GM18498 (cell line): ENCODE results near the gene CDHR3.
"Not testable (repeated sequence)": the region's sequence is repeated elsewhere in the genome, so short reads cannot be mapped to it uniquely, and the experiment has no call there.

Experiments used
- ATAC-seq: cut with Tn5 transposase; IDR thresholded peaks from one replicate; pipeline ENCODE4 v1.9.1; 2021; ENCODE audit warnings: mild to moderate bottlenecking, moderate library complexity; ENCODE audit not compliant: unreplicated experiment

Gene CDHR3

DNA sequence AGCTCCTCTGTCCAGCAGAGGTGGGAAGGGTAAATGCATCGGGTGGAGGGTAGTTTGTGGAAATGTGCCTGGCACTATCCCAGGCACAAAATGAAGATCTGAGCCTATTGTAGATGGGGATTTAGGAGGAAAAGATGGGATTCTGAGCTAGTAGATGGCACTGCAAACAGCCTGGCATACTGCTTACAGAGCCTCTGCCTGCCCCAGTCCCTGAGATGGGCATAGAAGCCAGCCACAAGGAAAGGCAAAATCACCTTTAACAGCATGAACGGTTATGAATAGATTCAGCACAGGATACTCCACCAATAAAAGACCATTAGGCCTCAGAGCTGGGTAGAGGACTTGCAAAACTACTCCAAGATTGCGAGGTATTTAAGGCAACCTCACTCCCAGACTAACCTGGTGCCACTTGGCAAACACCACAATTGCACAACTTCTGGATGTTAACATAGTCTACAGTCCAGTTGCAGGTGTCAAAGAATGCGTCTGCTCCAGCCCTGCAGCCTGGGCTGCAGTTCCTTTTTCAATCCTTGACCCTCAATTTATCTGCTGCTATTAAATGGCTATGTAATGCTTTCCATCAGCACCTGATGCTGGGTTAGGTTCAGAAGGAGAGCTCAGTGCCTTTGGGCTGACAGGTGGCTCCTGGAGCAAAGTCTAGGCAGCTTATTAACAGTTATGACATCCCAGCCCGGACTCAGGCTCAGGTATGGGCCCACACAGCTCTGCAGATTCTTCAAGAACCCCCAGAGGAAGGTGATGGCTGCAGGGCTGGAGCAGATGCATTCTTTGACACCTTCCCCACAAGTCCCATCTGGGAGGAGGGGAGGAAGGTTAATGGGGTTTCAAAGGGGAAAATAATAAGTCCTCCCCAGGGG, 34.0 kb downstream of the CDHR3 start:
- ATAC-seq = no peak

DNA sequence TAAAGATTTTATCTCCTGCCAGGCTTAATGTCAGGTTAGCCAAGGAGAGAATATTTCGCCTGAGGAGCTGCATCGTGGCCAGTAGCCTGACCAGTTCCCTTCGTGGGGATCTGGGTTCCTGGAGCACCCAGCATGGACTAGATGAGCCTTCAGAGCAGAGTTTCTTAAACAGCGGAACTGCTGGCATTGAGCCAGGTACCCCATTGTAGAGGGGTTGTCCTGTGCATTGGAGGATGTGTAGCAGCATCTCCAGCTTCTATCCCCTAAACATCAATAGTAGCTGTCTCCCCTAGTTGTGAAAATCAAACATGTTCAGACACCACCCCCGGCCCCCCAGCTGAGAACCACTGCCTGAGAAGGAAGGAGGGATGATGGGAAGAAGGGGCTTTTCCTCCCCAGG, 36.2 kb downstream of the CDHR3 start:
- ATAC-seq = no peak

DNA sequence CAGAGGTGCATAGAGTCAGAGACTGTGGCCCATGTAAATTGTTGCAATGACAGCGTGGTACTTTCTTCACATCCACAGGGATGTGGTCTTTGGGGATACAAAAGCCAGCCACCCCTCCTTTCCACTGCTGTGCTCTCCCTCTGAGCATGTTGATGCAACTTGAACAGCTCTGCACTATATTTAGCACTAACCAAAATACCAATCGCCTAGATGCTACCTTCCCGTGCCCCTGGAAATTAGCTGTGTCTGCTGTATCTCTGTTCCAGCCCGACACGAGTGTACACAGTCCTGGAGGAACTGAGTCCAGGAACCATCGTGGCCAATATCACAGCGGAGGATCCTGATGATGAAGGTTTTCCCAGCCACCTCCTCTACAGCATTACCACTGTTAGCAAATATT, 38.1 kb downstream of the CDHR3 start:
- ATAC-seq = no peak

DNA sequence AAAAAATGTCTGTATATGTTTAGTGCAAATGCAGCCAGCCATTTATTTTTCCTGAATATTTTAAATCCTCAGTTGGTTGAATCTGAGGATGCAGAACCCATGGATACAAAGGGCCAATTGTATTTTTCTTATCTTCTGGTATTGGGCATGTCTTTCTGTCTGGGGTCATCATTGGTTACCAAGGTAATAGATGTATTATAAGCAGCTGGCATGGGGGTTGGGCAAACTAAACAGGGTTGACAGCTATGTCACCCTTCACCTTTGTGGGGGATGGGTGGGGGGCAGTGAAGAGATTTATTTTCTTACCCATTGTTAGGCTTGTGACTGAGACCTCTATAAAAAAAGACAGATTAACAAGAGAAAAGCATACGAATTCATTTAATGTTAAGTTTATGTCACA, 38.8 kb downstream of the CDHR3 start:
- ATAC-seq = no peak

DNA sequence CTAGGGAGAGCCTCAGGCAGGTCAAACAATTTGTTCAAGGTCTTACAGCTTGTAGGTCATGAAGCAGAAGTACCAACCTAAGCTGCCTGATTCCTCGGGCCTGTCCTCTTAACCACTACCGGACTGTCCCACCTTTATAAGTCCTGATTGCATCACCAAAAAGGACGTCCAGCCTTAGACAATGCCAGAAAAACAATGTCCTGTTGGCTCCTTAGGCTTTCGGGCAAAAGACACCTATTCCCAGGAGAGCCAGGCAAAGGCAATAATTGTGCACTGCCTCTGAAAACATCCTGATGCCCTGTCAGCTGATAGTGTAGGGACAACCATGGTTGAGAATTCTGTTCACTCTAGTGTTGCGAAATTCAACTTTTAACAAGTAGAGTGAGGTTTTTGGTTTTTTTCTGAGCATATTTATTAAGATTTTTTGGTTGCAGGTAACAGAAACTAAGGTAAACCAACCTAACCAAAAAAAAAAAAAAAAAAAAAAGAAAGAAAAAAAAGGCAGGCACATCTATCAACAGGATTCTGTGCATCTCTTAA, 40.5 kb downstream of the CDHR3 start:
- no peak for ATAC-seq

DNA sequence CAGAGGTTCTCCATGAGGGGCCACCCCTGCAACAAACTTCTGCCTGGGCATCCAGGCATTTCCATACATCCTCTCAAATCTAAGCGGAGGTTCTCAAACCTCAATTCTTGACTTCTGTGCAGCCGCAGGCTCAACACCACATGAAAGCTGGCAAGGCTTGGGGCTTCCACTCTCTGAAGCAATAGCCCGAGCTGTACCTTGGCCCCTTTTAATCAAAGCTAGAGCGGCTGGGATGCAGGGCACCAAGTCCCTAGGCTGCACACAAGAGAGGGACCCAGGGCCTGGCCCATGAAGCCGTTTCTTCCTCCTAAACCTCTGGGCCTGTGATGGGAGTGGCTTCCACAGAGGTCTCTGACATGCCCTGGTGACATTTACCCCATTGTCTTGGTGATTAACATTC, 43.8 kb downstream of the CDHR3 start:
- no peak for ATAC-seq

DNA sequence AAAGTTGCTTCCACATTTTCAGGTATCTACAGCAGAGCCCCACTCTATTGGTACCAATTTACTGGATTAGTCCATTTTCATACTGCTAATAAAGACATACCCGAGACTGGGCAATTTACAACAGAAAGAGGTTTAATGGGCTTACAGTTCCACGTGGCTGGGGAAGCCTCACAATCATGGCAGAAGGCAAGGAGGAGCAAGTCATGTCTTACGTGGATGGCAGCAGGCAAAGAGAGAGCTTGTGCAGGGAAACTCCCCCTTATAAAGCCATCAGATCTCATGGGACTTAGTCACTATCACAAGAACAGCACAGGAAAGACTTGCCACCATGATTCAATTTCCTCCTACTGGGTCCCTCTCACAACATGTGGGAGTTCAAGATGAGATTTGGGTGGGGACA, 44.7 kb downstream of the CDHR3 start:
- not testable (repeated sequence) for ATAC-seq

DNA sequence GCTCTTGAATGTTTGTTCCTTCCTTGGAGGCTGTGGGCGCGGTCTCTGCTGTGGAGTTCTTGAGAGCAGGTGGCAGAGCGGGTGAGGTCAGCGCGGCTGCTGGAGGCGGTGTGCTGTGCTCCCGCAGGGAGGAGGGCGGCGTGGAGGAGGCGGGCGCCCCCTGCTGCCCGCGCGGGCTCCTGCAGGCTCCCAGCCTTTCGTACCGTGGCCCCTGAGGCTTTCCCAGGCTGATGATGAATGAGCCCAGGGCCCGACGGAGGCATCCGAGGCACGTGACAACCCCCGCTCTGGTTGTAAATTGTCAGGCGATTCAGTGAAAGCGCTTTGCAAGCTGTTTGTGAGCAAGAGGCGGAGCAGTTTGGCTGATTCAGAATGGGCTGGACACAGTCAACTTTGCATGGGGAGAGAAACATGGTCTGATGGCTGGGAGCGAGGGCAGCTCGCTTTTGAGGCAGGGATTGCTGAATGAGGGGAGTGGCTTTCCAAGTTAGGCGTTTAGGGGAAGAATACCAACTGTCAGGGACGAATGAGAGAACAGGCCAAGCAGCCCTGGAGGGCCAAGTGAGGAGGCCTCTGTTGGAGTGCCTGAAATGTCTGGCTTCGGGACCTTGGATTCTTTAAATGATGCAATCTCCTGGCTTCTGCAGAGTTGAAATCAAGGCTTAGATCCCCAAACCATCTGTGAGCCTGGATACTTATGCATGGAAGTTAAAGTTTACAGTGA, 46.6 kb downstream of the CDHR3 start:
- ATAC-seq = peak; percentile 92

DNA sequence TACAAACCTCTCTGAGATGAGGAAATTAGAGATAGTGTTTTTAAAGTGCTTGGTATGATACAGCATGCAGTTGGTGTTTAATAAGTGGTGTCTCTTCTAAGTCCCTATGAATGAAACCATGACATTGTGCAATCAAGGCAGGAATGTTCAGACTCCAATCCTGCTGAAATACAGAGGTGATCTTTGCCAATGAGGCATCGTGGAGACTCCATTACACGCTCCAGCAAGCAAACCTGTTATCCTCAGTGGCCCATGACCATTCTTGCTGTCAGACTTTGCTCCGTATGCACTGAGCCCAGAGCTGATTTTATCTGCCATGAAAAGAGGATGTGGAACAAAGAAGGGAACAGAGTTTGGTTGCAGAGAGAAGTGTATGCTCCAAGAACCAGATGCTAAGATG, 47.3 kb downstream of the CDHR3 start:
- ATAC-seq = no peak

DNA sequence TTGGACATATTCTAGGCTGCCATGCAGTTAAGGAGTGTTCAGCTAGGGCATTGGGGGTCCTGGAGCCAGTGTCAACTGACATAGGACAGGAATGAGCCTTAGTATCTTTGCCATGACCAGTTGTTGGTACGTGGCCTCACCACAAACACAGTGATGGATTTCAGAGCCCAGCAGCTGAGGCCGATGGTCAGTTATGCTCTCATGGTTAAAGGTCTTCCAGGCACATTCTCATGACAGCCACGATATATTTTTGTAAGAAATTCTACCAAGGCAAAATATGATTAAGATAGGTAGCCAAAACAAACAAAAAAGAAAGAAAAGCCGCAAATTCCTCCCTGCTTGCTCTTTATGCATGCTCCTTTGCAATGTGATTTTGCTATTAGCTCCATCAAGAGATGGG, 47.8 kb downstream of the CDHR3 start:
- no peak for ATAC-seq

DNA sequence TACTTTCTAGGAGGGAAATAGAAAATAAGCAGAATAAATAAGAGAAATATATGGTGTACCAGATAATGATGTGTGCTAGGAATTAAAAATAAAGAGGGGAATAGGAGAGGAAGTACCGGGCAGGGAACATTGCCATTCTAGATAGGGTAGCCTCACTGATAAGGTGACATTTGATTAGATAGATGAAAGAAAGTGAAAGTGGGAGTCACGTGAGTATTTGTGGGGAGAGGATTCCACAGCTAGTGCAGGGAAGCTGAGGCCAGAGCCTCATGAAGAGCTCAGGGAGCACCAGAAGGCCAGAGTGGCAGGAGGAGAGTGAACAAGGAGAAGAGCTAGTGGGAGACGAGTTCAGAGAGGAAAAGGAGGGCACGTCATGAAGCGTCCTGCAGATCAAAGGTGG, 49.1 kb downstream of the CDHR3 start:
- ATAC-seq = no peak

DNA sequence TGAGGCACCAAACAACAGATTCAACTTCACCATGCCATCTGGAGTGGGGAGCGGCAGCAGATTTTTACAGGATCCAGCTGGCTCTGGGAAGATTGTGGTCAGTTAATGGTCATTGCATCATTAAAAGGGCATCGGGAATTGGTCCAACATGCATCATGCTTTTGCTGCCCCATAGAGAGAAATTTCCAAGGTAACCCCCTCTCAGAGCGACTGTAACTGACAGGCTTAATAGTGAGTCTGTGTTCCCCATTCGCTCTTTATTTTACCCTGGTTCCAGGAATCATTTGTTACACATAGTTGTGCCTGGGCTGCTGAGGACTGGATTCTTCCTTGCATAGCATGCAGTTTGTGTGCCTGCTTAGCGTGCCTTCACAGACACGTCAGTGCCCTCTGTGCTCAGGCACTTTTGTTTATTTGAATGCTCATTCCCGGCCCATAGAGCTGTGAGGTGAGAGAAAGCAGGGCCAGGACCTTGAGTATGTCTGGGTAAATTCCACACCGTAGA, 49.9 kb downstream of the CDHR3 start:
- ATAC-seq = no peak

DNA sequence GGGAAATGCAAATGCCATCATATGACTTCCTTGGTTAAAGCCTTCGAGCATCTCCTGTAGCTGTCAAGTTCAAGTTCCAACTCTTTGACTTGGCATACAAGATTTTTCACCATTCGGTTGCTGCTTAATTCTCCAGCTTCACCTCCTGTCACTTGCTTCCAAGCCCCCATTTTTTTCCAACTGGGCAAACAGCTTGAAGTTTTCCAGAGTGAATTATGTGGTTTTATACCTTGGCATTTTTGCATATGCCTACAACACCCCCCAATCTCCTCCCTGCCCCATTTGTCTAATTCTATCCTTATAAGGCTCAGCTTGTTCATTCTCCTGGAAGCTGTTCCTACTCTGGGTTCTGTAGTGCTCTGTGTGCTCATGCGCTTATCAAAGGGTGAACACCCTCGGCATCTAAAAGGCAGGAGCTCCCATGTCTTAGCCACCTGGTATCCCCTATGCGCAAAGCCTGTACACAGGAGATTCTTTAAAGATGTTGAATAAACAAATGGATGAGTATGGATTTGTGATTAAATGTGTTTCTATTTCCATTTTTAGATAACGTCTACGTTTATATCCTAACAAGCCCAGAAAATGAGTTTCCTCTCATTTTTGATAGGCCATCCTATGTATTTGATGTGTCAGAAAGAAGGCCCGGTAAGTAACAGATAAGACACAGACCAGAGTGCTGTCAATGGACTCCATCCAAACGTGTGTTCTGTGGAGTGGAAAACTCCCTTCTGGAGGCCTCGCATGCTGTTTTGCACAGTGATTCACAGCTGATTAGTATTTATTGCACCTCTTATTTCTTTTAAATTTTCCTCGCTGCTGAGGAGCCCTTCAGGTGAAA, 52.5 kb downstream of the CDHR3 start:
- ATAC-seq = no peak

DNA sequence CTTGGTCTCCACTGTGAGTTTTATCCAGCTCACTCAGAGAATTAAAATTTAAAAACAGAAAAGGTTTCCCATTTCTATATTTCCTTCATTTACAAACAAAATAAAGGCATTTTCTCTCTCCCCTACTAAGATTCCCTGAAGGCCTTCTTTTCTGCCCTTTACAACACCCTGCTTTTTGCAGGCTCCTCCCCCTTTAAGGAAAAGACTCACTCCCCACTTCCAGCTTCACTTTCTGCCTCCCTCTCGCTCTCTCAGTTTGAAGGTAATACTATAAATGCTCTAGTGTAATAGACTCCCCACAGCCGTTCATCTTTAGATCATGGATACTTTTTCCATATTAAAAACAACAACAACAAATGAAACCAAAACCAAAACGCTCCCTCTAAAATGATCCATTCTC, 53.3 kb downstream of the CDHR3 start:
- no peak for ATAC-seq

DNA sequence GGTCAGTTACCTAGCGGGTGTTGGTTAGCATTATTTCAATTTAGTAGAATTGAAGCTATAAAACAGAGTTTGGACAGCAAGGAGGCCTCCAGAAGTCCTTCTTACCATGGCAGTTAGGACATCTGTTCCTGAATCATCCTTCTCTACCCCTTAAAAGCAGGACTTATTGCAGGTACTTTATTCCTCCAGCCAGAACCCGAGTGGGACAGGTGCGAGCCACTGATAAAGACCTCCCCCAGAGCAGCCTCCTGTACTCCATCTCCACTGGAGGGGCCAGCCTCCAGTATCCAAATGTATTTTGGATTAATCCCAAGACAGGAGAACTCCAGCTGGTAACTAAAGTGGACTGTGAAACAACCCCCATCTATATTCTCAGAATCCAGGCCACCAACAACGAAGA, 54.6 kb downstream of the CDHR3 start:
- ATAC-seq = no peak

DNA sequence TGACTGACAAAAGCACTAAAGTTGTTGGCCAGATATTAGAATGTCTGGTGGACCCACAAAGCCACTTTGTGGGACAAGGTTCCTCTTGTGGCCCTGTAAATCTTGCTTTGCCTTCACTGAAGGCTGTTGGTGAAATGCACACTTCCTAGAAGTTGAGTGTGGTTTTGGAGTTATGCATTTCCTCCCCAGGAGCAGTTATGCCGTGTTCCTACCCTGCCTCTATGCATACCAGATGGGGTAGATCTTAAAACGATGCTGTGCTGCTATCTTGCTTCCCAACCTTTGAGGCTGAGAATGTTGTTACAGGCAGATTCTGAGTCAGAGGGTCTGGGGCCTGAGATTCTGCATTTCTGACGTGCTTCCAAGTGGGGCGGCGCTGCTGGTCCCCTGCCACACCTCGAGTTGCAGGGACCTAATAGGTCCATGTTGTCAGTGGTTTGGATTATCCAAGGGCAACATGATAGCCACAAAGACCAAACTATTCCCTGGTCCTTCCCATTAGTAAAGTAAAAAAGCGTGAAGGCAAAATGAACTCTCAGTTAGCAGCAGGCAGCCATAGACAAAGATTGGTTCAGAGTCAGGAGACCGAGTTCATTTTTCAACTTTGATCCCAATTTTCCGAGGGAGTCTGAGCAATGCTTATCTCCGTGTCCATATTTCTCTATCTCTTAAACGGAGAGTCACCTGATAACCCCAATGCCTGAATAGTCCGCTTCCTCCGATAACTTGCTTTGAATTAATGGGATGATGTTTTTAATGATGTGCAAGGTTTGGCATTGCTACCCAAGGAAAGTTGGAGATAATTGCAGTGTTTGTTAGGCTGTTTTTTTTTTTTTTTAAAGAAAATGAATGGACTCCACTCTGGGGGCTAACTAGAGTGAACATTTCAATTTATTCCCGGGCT, 55.8 kb downstream of the CDHR3 start:
- no peak for ATAC-seq

DNA sequence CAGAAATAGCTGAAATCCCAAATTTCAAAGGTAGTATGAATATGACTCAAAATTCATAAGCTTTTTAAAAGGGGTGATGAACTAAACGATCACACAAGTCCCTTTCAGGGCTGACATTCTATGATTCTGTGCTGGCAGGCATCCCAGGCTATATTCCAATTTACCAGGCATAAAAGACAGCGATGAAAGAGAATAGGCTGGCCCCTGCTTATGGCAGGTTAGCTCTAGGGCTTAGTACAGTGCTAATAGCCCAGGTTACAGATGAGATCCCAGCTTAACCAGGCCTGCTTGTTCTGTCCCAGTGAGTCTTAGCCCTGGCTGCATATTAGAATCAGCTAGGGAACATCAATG, 56.4 kb downstream of the CDHR3 start:
- ATAC-seq = no peak

DNA sequence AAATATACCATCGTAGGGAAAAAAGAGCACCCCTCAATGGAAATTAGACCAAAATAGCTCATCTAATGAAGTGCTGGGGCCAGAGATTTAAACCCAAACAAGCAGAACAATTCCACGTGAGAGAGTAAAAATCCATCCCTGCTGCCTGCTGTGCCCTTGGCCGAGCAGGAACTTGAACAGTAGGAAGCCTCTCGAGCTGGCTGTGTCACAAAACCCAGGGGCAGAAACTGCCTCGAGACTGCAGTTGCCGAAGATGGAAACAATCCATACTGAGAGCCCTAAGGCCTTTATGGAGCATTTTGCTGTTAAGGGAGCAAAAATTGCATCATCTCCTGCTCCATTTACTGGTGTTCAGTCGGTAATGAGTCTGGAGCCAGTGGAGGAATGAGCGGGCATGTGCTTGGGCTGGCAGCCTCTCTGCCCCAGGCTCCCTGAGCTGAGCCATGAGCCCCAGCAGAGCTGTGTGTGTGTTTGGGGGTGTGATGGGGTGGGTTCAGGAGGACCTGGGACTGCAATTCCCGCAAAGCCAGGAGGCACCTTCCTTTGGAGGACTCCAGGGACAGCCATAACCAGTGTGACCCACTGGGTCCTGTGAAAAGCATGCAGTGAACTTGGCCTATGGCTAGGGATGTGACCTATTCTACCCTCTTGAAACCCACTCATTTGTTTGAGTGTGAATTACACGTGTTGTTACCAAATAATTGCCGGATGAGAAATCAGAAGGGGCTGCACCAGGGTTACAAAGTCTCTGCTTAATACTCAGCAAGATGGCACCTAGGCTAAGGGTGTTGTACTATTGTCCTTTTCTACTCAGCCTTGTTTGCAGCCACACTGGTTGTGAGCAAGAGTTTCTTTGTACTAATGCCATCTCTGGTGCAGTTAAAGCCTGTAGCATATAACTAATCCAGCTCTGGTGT, 58.3 kb downstream of the CDHR3 start:
- no peak for ATAC-seq

DNA sequence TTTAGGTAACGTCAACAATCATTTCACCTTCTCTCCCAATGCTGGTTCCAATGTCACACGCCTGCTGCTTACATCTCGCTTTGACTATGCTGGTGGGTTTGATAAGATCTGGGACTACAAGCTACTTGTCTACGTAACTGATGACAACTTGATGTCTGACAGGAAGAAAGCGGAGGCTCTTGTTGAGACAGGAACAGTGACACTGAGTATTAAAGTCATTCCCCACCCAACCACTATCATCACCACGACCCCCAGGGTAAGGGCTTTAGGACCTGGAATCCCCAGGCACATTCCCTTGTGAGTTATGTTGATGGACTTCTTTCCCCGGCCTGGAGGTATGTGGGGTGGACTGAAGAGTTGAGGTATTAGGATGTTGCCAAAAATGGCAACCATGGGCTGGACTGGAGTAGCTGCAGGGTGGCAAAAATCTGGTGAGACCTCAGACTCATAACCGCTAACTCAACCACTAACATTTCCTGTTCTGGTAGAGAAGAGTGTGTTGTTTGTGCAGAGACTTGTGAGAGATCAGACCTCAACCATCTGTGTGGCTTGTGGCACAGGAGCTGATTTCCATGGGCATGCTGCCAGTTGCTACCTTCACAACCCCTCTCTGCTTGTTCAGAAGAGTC, 59.2 kb downstream of the CDHR3 start:
- peak; percentile 89 for ATAC-seq
